ENCODE measurements around the gene RCC1. TPM values are rescaled to one million over a fixed set of nuclear protein-coding genes. Genes with fewer than 3 reads are reported as not detected.
"Not testable (repeated sequence)": the region's sequence is repeated elsewhere in the genome, so short reads cannot be mapped to it uniquely, and the experiment has no call there.

Gene RCC1
- total and polyA plus RNA-seq, 7 donors = 8.9 to 64.2 (median 18.8) TPM

DNA sequence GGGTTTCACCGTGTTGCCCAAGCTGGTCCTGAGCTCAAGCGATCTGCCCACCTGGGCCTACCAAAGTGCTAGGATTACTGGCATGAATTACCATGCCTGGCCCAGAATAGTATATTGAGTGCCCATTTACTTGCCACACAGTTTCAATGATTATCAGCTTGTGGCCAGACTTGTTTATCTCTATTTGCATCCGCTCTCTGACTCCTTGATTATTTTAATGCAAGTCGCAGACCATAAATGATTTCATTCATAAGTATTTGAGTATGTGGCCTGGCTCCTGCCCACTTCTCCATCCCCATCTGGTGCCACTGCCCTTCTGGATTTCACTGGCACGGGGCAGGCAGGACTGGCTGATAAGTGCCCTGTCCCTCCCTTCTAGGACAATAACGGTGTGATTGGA, 28.8 kb downstream of the RCC1 start:
- no peak for DNase-seq
- no peak overlapping the region for H3K4me3 ChIP-seq
- WGBS, 2 donors = 94 to 97% methylated on average over 6 of the region's 6 CpGs
- intact Hi-C loops (cut with DNase I) = no loop called here
- no peaks in the 10 kb centered on the region for H3K27me3 ChIP-seq
- peaks cover 0 to 25% (median 14%) of the 10 kb centered on the region in 4 donors for H3K36me3 ChIP-seq
- no peaks in the 10 kb centered on the region for H3K4me1 ChIP-seq
- no peak for TF ChIP-seq EP300 (IDR thresholded peaks at IDR 0.05)
- TF ChIP-seq, protein P1, sequence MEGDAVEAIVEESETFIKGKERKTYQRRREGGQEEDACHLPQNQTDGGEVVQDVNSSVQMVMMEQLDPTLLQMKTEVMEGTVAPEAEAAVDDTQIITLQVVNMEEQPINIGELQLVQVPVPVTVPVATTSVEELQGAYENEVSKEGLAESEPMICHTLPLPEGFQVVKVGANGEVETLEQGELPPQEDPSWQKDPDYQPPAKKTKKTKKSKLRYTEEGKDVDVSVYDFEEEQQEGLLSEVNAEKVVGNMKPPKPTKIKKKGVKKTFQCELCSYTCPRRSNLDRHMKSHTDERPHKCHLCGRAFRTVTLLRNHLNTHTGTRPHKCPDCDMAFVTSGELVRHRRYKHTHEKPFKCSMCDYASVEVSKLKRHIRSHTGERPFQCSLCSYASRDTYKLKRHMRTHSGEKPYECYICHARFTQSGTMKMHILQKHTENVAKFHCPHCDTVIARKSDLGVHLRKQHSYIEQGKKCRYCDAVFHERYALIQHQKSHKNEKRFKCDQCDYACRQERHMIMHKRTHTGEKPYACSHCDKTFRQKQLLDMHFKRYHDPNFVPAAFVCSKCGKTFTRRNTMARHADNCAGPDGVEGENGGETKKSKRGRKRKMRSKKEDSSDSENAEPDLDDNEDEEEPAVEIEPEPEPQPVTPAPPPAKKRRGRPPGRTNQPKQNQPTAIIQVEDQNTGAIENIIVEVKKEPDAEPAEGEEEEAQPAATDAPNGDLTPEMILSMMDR (IDR thresholded peaks at IDR 0.05) = no peak
- no peak for TF ChIP-seq POLR2AphosphoS5 (IDR thresholded peaks at IDR 0.05)
- no peak for TF ChIP-seq POLR2A (IDR thresholded peaks at IDR 0.05)
- no peaks in the 10 kb centered on the region for H3K9me3 ChIP-seq
- H3K27ac ChIP-seq = no peak overlapping the region

DNA sequence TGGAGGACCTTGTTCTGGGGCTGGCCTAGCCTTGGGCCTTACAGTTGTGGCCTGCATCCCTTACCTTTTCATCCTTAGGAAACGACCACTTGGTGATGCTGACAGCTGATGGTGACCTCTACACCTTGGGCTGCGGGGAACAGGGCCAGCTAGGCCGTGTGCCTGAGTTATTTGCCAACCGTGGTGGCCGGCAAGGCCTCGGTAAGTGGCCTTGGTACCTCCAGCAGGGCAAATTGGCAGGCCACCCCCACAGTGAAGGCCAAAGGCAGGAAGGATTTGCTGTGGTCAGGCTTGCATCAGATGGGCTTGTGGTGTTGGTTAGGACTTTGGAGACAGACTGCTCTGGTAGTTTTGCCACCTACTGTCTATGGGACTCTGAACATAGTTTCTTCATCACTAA, 29.3 kb downstream of the RCC1 start:
- H3K27ac ChIP-seq = no peak overlapping the region
- H3K27me3 ChIP-seq = no peaks in the 10 kb centered on the region
- no peak overlapping the region for H3K4me3 ChIP-seq
- H3K4me1 ChIP-seq = no peaks in the 10 kb centered on the region
- peaks cover 0 to 25% (median 14%) of the 10 kb centered on the region in 4 donors for H3K36me3 ChIP-seq
- TF ChIP-seq, protein P1 (IDR thresholded peaks at IDR 0.05) = no peak
- no peak for TF ChIP-seq EP300 (IDR thresholded peaks at IDR 0.05)
- no peak for TF ChIP-seq POLR2AphosphoS5 (IDR thresholded peaks at IDR 0.05)
- no peak for TF ChIP-seq POLR2A (IDR thresholded peaks at IDR 0.05)
- no peaks in the 10 kb centered on the region for H3K9me3 ChIP-seq
- 89 to 93% methylated on average over 6 of the region's 6 CpGs for WGBS, 2 donors
- intact Hi-C loops (cut with DNase I) = no loop called here
- DNase-seq = no peak

- Histone ChIP-seq H3K4me1 (no peaks in the 10 kb centered on the region), H3K4me3 (no peak overlapping the region), H3K27ac (no peak overlapping the region), H3K36me3 (peaks cover 0 to 19% (median 9%) of the 10 kb centered on the region in 4 donors), H3K27me3 (no peaks in the 10 kb centered on the region), H3K9me3 (no peaks in the 10 kb centered on the region)
- DNase-seq = no peak
- TF ChIP-seq, protein P1 (IDR thresholded peaks at IDR 0.05) = no peak
- TF ChIP-seq POLR2AphosphoS5 (IDR thresholded peaks at IDR 0.05) (no peak), EP300 (IDR thresholded peaks at IDR 0.05) (no peak), POLR2A (IDR thresholded peaks at IDR 0.05) (no peak)
- 61 to 82% methylated on average over 8 of the region's 8 CpGs for WGBS, 2 donors
- intact Hi-C loops (cut with DNase I) = no loop called here
These were observed 31.8 kb downstream of the RCC1 start for GRCh38 chr1:28537457-28538199.

DNA sequence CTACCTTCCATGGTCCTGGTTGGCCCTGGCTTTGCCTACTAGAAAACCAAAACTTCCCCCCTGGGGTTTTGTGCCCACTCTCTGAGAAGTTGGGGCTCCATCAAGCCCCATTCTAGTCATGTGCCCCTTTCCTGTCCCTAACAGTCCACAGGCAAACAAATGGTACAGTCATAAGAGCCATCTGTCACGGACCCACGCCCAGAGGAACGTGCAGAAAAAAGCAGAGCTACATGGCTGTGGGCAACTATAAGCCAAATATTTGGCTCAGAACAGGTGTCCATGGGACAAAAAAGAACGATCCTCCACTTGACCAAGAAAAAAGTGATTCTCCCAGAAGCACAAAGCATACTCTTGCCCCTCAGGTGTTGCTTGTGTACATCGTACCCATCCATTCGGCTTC, 32.4 kb downstream of the RCC1 start:
- H3K27me3 ChIP-seq = no peaks in the 10 kb centered on the region
- intact Hi-C loops (cut with DNase I) = no loop called here
- H3K27ac ChIP-seq = no peak overlapping the region
- no peak overlapping the region for H3K4me3 ChIP-seq
- 72 to 84% methylated on average over 6 of the region's 6 CpGs for WGBS, 2 donors
- no peak for DNase-seq
- TF ChIP-seq, protein P1 (IDR thresholded peaks at IDR 0.05) = no peak
- no peak for TF ChIP-seq POLR2A (IDR thresholded peaks at IDR 0.05)
- TF ChIP-seq EP300 (IDR thresholded peaks at IDR 0.05) = no peak
- H3K9me3 ChIP-seq = no peaks in the 10 kb centered on the region
- peaks cover 0 to 19% (median 9%) of the 10 kb centered on the region in 4 donors for H3K36me3 ChIP-seq
- H3K4me1 ChIP-seq = no peaks in the 10 kb centered on the region

DNA sequence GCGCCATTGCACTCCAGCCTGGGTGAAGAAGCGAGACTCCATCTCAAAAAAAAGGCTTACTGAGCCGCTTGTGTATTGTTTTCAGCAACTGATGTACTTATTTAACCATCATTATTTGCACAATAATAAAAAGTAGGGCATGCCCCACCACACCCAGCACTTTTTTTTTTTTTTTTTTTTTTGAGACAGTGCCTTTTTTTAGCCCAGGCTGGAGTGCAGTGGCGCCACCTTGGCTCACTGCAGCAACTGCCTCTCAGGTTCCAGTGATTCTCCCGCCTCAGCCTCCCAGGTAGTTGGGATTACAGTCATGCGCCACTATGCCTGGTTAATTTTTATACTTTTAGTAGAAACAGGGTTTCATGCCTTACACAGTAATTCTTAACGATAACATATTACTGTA, 34.8 kb downstream of the RCC1 start:
- no peak for DNase-seq
- Histone ChIP-seq H3K27ac (no peak overlapping the region), H3K27me3 (no peaks in the 10 kb centered on the region), H3K9me3 (no peaks in the 10 kb centered on the region), H3K36me3 (peaks cover 0 to 12% (median 4%) of the 10 kb centered on the region in 4 donors), H3K4me3 (no peak overlapping the region), H3K4me1 (no peaks in the 10 kb centered on the region)
- TF ChIP-seq, protein P1 (IDR thresholded peaks at IDR 0.05) = no peak
- TF ChIP-seq POLR2A (IDR thresholded peaks at IDR 0.05) = no peak
- no peak for TF ChIP-seq EP300 (IDR thresholded peaks at IDR 0.05)
- no peak for TF ChIP-seq POLR2AphosphoS5 (IDR thresholded peaks at IDR 0.05)
- intact Hi-C loops (cut with DNase I) = no loop called here
- WGBS, 2 donors = 46 to 79% methylated on average over 7 of the region's 7 CpGs

- H3K36me3 ChIP-seq; H3K27ac ChIP-seq; DNase-seq; H3K4me3 ChIP-seq; H3K27me3 ChIP-seq; intact Hi-C loops (cut with DNase I); H3K4me1 ChIP-seq; H3K9me3 ChIP-seq: not testable (repeated sequence)
- 81 to 89% methylated on average over 8 of the region's 8 CpGs for WGBS, 2 donors
These were observed 35.7 kb downstream of the RCC1 start for GRCh38 chr1:28541414-28542015.
